Measurements from ENCODE around the gene SPECC1.
"Not testable (repeated sequence)": the region's sequence is repeated elsewhere in the genome, so short reads cannot be mapped to it uniquely, and the experiment has no call there.

GRCh38 chr17:20227720-20228370 lies 218.7 kb downstream of the SPECC1 start:
- not testable (repeated sequence) for TF ChIP-seq CTCF (IDR thresholded peaks at IDR 0.05; ENCODE audit: low read depth, low read length); POLR2A (IDR thresholded peaks at IDR 0.05; ENCODE audit: extremely low read depth, insufficient read length); MYC (IDR thresholded peaks at IDR 0.05; ENCODE audit: low read depth, low read length)
- TF ChIP-seq MAX (IDR thresholded peaks at IDR 0.05; ENCODE audit: low read depth, low read length): 0 out of 2 replicates have a peak, but pooled peaks have one; percentile 17

Measured in NB4 (cell line).